H9 (cell line): Measurements from ENCODE around the gene CBLB. TPM values are rescaled to one million over a fixed set of nuclear protein-coding genes. Genes with fewer than 3 reads are reported as not detected.

ENCODE experiments used
- DNase-seq: peaks from one replicate; pipeline ENCODE4 v3.0.0-alpha.2; 2017
- H2AFZ ChIP-seq: one replicate; pipeline ENCODE4 v1.6.1; 2013; ENCODE audit warnings: mild to moderate bottlenecking, low read length, control low read depth, moderate library complexity
- H2AK5ac ChIP-seq: 2 replicates; pipeline ENCODE4 v1.6.1; 2013; ENCODE audit warnings: low read length, control low read depth, mixed read lengths; ENCODE audit not compliant: insufficient read length
- H2BK120ac ChIP-seq: one replicate; pipeline ENCODE4 v1.6.1; 2013; ENCODE audit warnings: low read depth, mild to moderate bottlenecking, low read length, control low read depth, inconsistent platforms; ENCODE audit not compliant: poor library complexity, severe bottlenecking
- H2BK12ac ChIP-seq: 2 replicates; pipeline ENCODE4 v1.6.1; 2013; ENCODE audit warnings: low read length, control low read depth, mixed read lengths, low read depth; ENCODE audit not compliant: insufficient read length
- H2BK15ac ChIP-seq: 2 replicates; pipeline ENCODE4 v1.6.1; 2013; ENCODE audit warnings: low read depth, low read length, control low read depth
- H2BK20ac ChIP-seq: one replicate; pipeline ENCODE4 v1.6.1; 2013; ENCODE audit warnings: low read depth, mild to moderate bottlenecking, low read length, control low read depth, inconsistent platforms; ENCODE audit not compliant: poor library complexity, severe bottlenecking
- H2BK5ac ChIP-seq: 2 replicates; pipeline ENCODE4 v1.6.1; 2013; ENCODE audit warnings: low read length, control low read depth, mixed read lengths; ENCODE audit not compliant: insufficient read length
- H3K14ac ChIP-seq: 2 replicates; pipeline ENCODE4 v1.6.1; 2013; ENCODE audit warnings: low read length, control low read depth; ENCODE audit not compliant: insufficient read depth
- H3K18ac ChIP-seq: 2 replicates; pipeline ENCODE4 v1.6.1; 2013; ENCODE audit warnings: low read depth, mild to moderate bottlenecking, mixed read lengths, low read length, control low read depth; ENCODE audit not compliant: insufficient read length
- H3K23ac ChIP-seq: 2 replicates; pipeline ENCODE4 v1.6.1; 2013; ENCODE audit warnings: low read length, control low read depth, mixed read lengths, low read depth; ENCODE audit not compliant: insufficient read length
- H3K23me2 ChIP-seq: 2 replicates; pipeline ENCODE4 v1.6.1; 2013; ENCODE audit warnings: low read depth, mild to moderate bottlenecking, mixed read lengths, low read length, control low read depth; ENCODE audit not compliant: insufficient read length, poor library complexity, severe bottlenecking
- H3K27ac ChIP-seq: 2 replicates; pipeline ENCODE4 v1.5.1; 2013; ENCODE audit warnings: low read length, control low read depth, mixed read lengths, low read depth; ENCODE audit not compliant: insufficient read length
- H3K27me3 ChIP-seq: 2 replicates; pipeline ENCODE4 v1.6.1; 2013; ENCODE audit warnings: low read length, control low read depth, inconsistent platforms; ENCODE audit not compliant: insufficient read depth
- H3K4ac ChIP-seq: 2 replicates; pipeline ENCODE4 v1.6.1; 2013; ENCODE audit warnings: low read depth, mild to moderate bottlenecking, control low read depth, inconsistent platforms, low read length, moderate library complexity
- H3K4me1 ChIP-seq: 2 replicates; pipeline ENCODE4 v1.6.1; 2013; ENCODE audit warnings: low read length, control low read depth, inconsistent platforms; ENCODE audit not compliant: insufficient read depth
- H3K4me2 ChIP-seq: 2 replicates; pipeline ENCODE4 v1.6.1; 2013; ENCODE audit warnings: low read length, control low read depth, mixed read lengths; ENCODE audit not compliant: insufficient read length, insufficient read depth
- H3K56ac ChIP-seq: 2 replicates; pipeline ENCODE4 v1.6.1; 2013; ENCODE audit warnings: low read depth, mild to moderate bottlenecking, mixed read lengths, low read length, control low read depth; ENCODE audit not compliant: insufficient read length
- H3K79me1 ChIP-seq: 2 replicates; pipeline ENCODE4 v1.6.1; 2013; ENCODE audit warnings: low read depth, mild to moderate bottlenecking, moderate library complexity, low read length, control low read depth, inconsistent platforms; ENCODE audit not compliant: insufficient read depth, poor library complexity, severe bottlenecking
- H3K79me2 ChIP-seq: 2 replicates; pipeline ENCODE4 v1.6.1; 2013; ENCODE audit warnings: low read length, control low read depth, inconsistent platforms; ENCODE audit not compliant: insufficient read depth
- H3K9ac ChIP-seq: 2 replicates; pipeline ENCODE4 v1.6.1; 2013; ENCODE audit warnings: low read length, control low read depth, mixed read lengths; ENCODE audit not compliant: insufficient read length; ENCODE audit errors: extremely low read depth
- H3K9me3 ChIP-seq: one replicate; pipeline ENCODE4 v1.6.1; 2013; ENCODE audit warnings: low read depth, low read length, inconsistent platforms; ENCODE audit not compliant: control insufficient read depth
- H3T11ph ChIP-seq: one replicate; pipeline ENCODE4 v1.6.1; 2013; ENCODE audit warnings: mild to moderate bottlenecking, low read length, control low read depth, inconsistent platforms
- H4K20me1 ChIP-seq: one replicate; pipeline ENCODE4 v1.6.1; 2013; ENCODE audit not compliant: control insufficient read depth, insufficient read length, insufficient read depth
- H4K5ac ChIP-seq: 2 replicates; pipeline ENCODE4 v1.6.1; 2013; ENCODE audit warnings: low read depth, mild to moderate bottlenecking, mixed read lengths, low read length, control low read depth; ENCODE audit not compliant: insufficient read length
- H4K8ac ChIP-seq: replicated peaks from 2 replicates; pipeline ENCODE4 v1.6.1; 2013; ENCODE audit warnings: low read length, control low read depth, mixed read lengths, low read depth; ENCODE audit not compliant: insufficient read length
- H4K91ac ChIP-seq: 2 replicates; pipeline ENCODE4 v1.6.1; 2013; ENCODE audit warnings: low read depth, mild to moderate bottlenecking, moderate library complexity, mixed read lengths, low read length, control low read depth; ENCODE audit not compliant: insufficient read length
- H3K27ac Mint-ChIP-seq, 3 experiments: 2 replicates in 2 of 3; 3 replicates in 1 of 3; pipeline ENCODE4 v1.8.0; 2020 to 2021; ENCODE audit warnings: mixed read lengths in 3 of 3, mild to moderate bottlenecking in 1 of 3, moderate library complexity in 1 of 3
- H3K27me3 Mint-ChIP-seq: 2 replicates; pipeline ENCODE4 v1.8.0; 2021; ENCODE audit warnings: low read depth, mild to moderate bottlenecking, moderate library complexity, mixed read lengths
- H3K36me3 Mint-ChIP-seq, 3 experiments: 2 replicates in 2 of 3; 3 replicates in 1 of 3; pipeline ENCODE4 v1.8.0; 2020 to 2021; ENCODE audit warnings: low read depth in 3 of 3, mixed read lengths in 3 of 3; ENCODE audit not compliant: insufficient read depth in 1 of 3
- H3K4me1 Mint-ChIP-seq, 2 experiments: 2 replicates each; pipeline ENCODE4 v1.8.0; 2020; ENCODE audit warnings: mixed read lengths in 2 of 2
- H3K4me3 Mint-ChIP-seq, 2 experiments: 2 replicates in 1 of 2; 3 replicates in 1 of 2; pipeline ENCODE4 v1.8.0; 2020 to 2021; ENCODE audit warnings: mild to moderate bottlenecking in 2 of 2, mixed read lengths in 2 of 2, moderate library complexity in 1 of 2
- H3K9me3 Mint-ChIP-seq, 2 experiments: 2 replicates in 1 of 2; 3 replicates in 1 of 2; pipeline ENCODE4 v1.8.0; 2020; ENCODE audit warnings: mild to moderate bottlenecking in 2 of 2, mixed read lengths in 2 of 2, moderate library complexity in 1 of 2
- CTCF ChIP-seq: fragments of 200-600 bp; sonication (generic); conservative IDR thresholded peaks from 3 replicates; pipeline ENCODE4 v1.8.0; 2021; ENCODE audit warnings: antibody characterized with exemption, mild to moderate bottlenecking
- total RNA-seq: library from RNA; stranded (reverse); gene quantifications from 2 replicates; pipeline ENCODE4 v1.2.1, GENCODE V29; 2021

Gene CBLB
- total RNA-seq, 1 experiment from 2014 or later: 25.7 TPM

- Mint-ChIP-seq H3K4me1 (no peaks in the 10 kb centered on the region), H3K4me3 (no peak overlapping the region), H3K36me3 (peaks cover 0 to 2% (median 0%) of the 10 kb centered on the region in 3 experiments; a peak in 2 of 7 replicates), H3K9me3 (peaks cover 0 to 9% of the 10 kb centered on the region in 2 experiments; a peak in 4 of 5 replicates), H3K27ac (no peak overlapping the region), H3K27me3 (no peaks in the 10 kb centered on the region)
- Histone ChIP-seq H2BK5ac (no peak overlapping the region), H3K4me2 (no peak overlapping the region), H3K14ac (no peak overlapping the region), H3K27ac (no peak overlapping the region), H3K4me1 (no peaks in the 10 kb centered on the region), H3K9me3 (no peaks in the 10 kb centered on the region), H3K4ac (no peak overlapping the region), H4K20me1 (no peaks in the 10 kb centered on the region), H3K27me3 (no peaks in the 10 kb centered on the region), H2BK120ac (no peak overlapping the region), H2AFZ (no peak overlapping the region), H3K56ac (no peak overlapping the region), H3K18ac (no peak overlapping the region), H3K79me2 (no peaks in the 10 kb centered on the region), H3K79me1 (no peaks in the 10 kb centered on the region), H2AK5ac (no peak overlapping the region), H3K23ac (no peak overlapping the region), H4K91ac (no peak overlapping the region), H3T11ph (no peak overlapping the region), H3K23me2 (no peaks in the 10 kb centered on the region), H4K8ac (no peak overlapping the region), H3K9ac (no peak overlapping the region), H2BK20ac (no peak overlapping the region), H2BK12ac (no peak overlapping the region), H4K5ac (no peak overlapping the region), H2BK15ac (no peak overlapping the region)
- TF ChIP-seq CTCF: no peak
- DNase-seq: no peak
Observed at GRCh38 chr3:105912891-105913290, 44.1 kb upstream of the CBLB start.
